HG02623 (cell line): ENCODE results near the gene SRPRA.
"Not testable (repeated sequence)": the region's sequence is repeated elsewhere in the genome, so short reads cannot be mapped to it uniquely, and the experiment has no call there.

Experiments used
- ATAC-seq: cut with Tn5 transposase; IDR thresholded peaks from one replicate; pipeline ENCODE4 v1.9.1; 2021; ENCODE audit warnings: moderate library complexity; ENCODE audit not compliant: unreplicated experiment

The SRPRA gene

GRCh38 chr11:126284829-126285228 is 16.1 kb upstream of the SRPRA start:
- peak; percentile 43 for ATAC-seq

- peak; percentile 68 for ATAC-seq
Measured at GRCh38 chr11:126282736-126283591, 14.3 kb upstream of the SRPRA start, which contains the start of gene TIRAP. Gene TIRAP (plus strand): TSS chr11:126283093. CDS start chr11:126290895, 7,802 bp downstream.

GRCh38 chr11:126282361-126282735 is 13.7 kb upstream of the SRPRA start:
- no peak for ATAC-seq

- no peak for ATAC-seq
Measured at GRCh38 chr11:126281666-126282175, 13.0 kb upstream of the SRPRA start.

- ATAC-seq, result no peak
Measured at GRCh38 chr11:126281245-126281644, 12.6 kb upstream of the SRPRA start.

GRCh38 chr11:126280595-126280994 is 11.9 kb upstream of the SRPRA start:
- no peak for ATAC-seq

GRCh38 chr11:126279191-126279590 is 10.5 kb upstream of the SRPRA start:
- ATAC-seq, result no peak

GRCh38 chr11:126277780-126278179 is 9.1 kb upstream of the SRPRA start:
- no peak for ATAC-seq

- no peak for ATAC-seq
Measured at GRCh38 chr11:126277322-126277721, 8.6 kb upstream of the SRPRA start.

GRCh38 chr11:126268361-126268707 is 361 bp downstream of the SRPRA start:
- ATAC-seq, result peak; percentile 2

- ATAC-seq, result no peak
Measured at GRCh38 chr11:126267650-126268049, 1.0 kb downstream of the SRPRA start.

GRCh38 chr11:126265811-126266210 is 2.9 kb downstream of the SRPRA start:
- ATAC-seq, result no peak

GRCh38 chr11:126263489-126263888 is 5.2 kb downstream of the SRPRA start:
- ATAC-seq, result no peak

- ATAC-seq, result no peak
Measured at GRCh38 chr11:126262216-126262615, 6.5 kb downstream of the SRPRA start.

GRCh38 chr11:126257764-126258163 is 10.9 kb downstream of the SRPRA start:
- ATAC-seq, result no peak

- no peak for ATAC-seq
Measured at GRCh38 chr11:126257144-126257543, 11.6 kb downstream of the SRPRA start.

GRCh38 chr11:126256216-126256615 is 12.5 kb downstream of the SRPRA start:
- no peak for ATAC-seq

- ATAC-seq, result not testable (repeated sequence)
Measured at GRCh38 chr11:126255507-126255906, 13.2 kb downstream of the SRPRA start.

GRCh38 chr11:126254819-126255218 is 13.9 kb downstream of the SRPRA start:
- ATAC-seq, result no peak

GRCh38 chr11:126253265-126253664 is 15.4 kb downstream of the SRPRA start:
- ATAC-seq, result no peak

GRCh38 chr11:126246636-126247035 is 22.1 kb downstream of the SRPRA start:
- ATAC-seq, result no peak

- no peak for ATAC-seq
Measured at GRCh38 chr11:126233391-126233790, 35.3 kb downstream of the SRPRA start.

GRCh38 chr11:126232683-126233082 is 36.0 kb downstream of the SRPRA start:
- no peak for ATAC-seq
